ENCODE data around the gene PRUNE1.

DNA sequence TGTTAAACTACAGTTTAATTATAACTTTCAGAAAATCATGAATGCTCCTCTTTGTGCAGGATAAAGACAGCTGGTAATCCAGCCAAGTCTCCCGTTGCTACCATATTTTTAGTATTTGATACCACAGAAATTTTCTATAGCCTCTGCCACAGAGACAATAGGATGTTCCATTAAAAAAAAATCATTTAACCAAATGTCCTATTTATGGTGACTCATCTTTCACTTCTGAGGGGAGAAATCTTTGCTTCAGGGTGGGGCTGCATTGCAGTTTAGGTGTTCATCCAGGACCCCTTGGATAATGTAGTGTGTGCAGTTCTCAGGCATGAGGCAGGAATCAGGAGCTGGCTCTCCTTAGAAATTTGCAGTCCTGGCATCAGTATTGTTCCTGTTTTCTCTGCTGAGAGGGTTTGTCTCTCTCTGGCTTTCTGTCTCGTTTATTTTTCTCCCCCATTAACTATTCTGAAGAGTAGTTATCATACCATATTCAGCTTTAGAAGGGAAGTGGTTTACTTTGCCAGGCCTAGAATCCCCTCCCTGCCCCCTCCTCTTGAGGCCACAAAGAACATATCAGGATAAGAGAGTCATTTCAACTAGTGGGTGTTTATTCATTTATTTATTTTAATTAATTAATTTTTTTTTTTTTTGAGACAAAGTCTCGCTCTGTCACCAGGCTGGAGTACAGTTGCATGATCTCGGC is 3.1 kb downstream of the PRUNE1 start:
- TF ChIP-seq, protein P1, sequence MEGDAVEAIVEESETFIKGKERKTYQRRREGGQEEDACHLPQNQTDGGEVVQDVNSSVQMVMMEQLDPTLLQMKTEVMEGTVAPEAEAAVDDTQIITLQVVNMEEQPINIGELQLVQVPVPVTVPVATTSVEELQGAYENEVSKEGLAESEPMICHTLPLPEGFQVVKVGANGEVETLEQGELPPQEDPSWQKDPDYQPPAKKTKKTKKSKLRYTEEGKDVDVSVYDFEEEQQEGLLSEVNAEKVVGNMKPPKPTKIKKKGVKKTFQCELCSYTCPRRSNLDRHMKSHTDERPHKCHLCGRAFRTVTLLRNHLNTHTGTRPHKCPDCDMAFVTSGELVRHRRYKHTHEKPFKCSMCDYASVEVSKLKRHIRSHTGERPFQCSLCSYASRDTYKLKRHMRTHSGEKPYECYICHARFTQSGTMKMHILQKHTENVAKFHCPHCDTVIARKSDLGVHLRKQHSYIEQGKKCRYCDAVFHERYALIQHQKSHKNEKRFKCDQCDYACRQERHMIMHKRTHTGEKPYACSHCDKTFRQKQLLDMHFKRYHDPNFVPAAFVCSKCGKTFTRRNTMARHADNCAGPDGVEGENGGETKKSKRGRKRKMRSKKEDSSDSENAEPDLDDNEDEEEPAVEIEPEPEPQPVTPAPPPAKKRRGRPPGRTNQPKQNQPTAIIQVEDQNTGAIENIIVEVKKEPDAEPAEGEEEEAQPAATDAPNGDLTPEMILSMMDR (IDR thresholded peaks at IDR 0.05; ENCODE audit: low read depth, low read length) = no peak
- no peak for TF ChIP-seq EZH2phosphoT487 (IDR thresholded peaks at IDR 0.05; ENCODE audit: low read depth)
